ENCODE measurements around the gene GCSH. TPM values are rescaled to one million over a fixed set of nuclear protein-coding genes. Genes with fewer than 3 reads are reported as not detected.

Gene GCSH
- total and polyA plus RNA-seq, 4 donors = 34.6 to 132 (median 55.0) TPM

- Histone ChIP-seq H3K4me1 (ENCODE audit: control insufficient read depth in 4 of 4, insufficient read depth in 4 of 4, low read length in 3 of 4) (peaks cover 8 to 12% (median 10%) of the 10 kb centered on the region in 4 donors), H3K27me3 (ENCODE audit: control insufficient read depth in 4 of 4, insufficient read depth in 4 of 4, low read length in 3 of 4) (no peaks in the 10 kb centered on the region), H3K4me3 (ENCODE audit: low read depth in 1 of 3, low read length in 3 of 3) (no peak overlapping the region), H3K27ac (ENCODE audit: low read depth in 1 of 2, low read length in 2 of 2) (no peak overlapping the region), H3K9me3 (ENCODE audit: control insufficient read depth in 4 of 4, low read length in 3 of 4) (no peaks in the 10 kb centered on the region), H3K9ac (ENCODE audit: low read depth in 1 of 2, low read length in 2 of 2) (no peak overlapping the region), H3K36me3 (ENCODE audit: control insufficient read depth in 4 of 4, insufficient read depth in 3 of 4, low read depth in 1 of 4, low read length in 3 of 4) (peaks cover 5 to 43% (median 36%) of the 10 kb centered on the region in 4 donors)
- WGBS = 96% methylated on average over 5 of the region's 5 CpGs
- DNase-seq (ENCODE audit: low spot score) = no peak
- no peak for TF ChIP-seq NR2F2 (IDR thresholded peaks at IDR 0.05)
- no peak for TF ChIP-seq TAF1 (conservative IDR thresholded peaks at IDR 0.05)
- TF ChIP-seq HNF4A (conservative IDR thresholded peaks at IDR 0.05) = no peak
- TF ChIP-seq JUND (IDR thresholded peaks at IDR 0.05) = no peak
- TF ChIP-seq RAD21 (IDR thresholded peaks at IDR 0.05) = no peak
- TF ChIP-seq HNF4G (IDR thresholded peaks at IDR 0.05) = no peak
- TF ChIP-seq RXRA (IDR thresholded peaks at IDR 0.05) = no peak
- TF ChIP-seq ZBTB33 (IDR thresholded peaks at IDR 0.05) = no peak
- TF ChIP-seq EGR1 (IDR thresholded peaks at IDR 0.05; ENCODE audit: low read depth in 2 of 2) = no peak
- no peak for TF ChIP-seq FOXA1 (IDR thresholded peaks at IDR 0.05)
- TF ChIP-seq, protein P1, sequence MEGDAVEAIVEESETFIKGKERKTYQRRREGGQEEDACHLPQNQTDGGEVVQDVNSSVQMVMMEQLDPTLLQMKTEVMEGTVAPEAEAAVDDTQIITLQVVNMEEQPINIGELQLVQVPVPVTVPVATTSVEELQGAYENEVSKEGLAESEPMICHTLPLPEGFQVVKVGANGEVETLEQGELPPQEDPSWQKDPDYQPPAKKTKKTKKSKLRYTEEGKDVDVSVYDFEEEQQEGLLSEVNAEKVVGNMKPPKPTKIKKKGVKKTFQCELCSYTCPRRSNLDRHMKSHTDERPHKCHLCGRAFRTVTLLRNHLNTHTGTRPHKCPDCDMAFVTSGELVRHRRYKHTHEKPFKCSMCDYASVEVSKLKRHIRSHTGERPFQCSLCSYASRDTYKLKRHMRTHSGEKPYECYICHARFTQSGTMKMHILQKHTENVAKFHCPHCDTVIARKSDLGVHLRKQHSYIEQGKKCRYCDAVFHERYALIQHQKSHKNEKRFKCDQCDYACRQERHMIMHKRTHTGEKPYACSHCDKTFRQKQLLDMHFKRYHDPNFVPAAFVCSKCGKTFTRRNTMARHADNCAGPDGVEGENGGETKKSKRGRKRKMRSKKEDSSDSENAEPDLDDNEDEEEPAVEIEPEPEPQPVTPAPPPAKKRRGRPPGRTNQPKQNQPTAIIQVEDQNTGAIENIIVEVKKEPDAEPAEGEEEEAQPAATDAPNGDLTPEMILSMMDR (IDR thresholded peaks at IDR 0.05; ENCODE audit: low read depth, low read length, missing input control) = no peak
- TF ChIP-seq FOXA2 (IDR thresholded peaks at IDR 0.05) = no peak
- TF ChIP-seq MAX (IDR thresholded peaks at IDR 0.05) = no peak
- TF ChIP-seq ATF3 (IDR thresholded peaks at IDR 0.05) = no peak
- no peak for TF ChIP-seq GABPA (IDR thresholded peaks at IDR 0.05 in 1 of 2, conservative IDR thresholded peaks at IDR 0.05 in 1 of 2)
- TF ChIP-seq, protein P2, sequence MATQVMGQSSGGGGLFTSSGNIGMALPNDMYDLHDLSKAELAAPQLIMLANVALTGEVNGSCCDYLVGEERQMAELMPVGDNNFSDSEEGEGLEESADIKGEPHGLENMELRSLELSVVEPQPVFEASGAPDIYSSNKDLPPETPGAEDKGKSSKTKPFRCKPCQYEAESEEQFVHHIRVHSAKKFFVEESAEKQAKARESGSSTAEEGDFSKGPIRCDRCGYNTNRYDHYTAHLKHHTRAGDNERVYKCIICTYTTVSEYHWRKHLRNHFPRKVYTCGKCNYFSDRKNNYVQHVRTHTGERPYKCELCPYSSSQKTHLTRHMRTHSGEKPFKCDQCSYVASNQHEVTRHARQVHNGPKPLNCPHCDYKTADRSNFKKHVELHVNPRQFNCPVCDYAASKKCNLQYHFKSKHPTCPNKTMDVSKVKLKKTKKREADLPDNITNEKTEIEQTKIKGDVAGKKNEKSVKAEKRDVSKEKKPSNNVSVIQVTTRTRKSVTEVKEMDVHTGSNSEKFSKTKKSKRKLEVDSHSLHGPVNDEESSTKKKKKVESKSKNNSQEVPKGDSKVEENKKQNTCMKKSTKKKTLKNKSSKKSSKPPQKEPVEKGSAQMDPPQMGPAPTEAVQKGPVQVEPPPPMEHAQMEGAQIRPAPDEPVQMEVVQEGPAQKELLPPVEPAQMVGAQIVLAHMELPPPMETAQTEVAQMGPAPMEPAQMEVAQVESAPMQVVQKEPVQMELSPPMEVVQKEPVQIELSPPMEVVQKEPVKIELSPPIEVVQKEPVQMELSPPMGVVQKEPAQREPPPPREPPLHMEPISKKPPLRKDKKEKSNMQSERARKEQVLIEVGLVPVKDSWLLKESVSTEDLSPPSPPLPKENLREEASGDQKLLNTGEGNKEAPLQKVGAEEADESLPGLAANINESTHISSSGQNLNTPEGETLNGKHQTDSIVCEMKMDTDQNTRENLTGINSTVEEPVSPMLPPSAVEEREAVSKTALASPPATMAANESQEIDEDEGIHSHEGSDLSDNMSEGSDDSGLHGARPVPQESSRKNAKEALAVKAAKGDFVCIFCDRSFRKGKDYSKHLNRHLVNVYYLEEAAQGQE (IDR thresholded peaks at IDR 0.05) = no peak
- no peak for TF ChIP-seq YY1 (IDR thresholded peaks at IDR 0.05)
- no peak for TF ChIP-seq SP1 (IDR thresholded peaks at IDR 0.05)
Observed at GRCh38 chr16:81040842-81041241, 55.4 kb downstream of the GCSH start.
